Upper lobe of left lung (tissue), 4 donors: Measurements from ENCODE around the gene EWSR1.

ENCODE experiments used
- EP300 ChIP-seq, 4 donors: sonication (generic); formaldehyde crosslinking; IDR thresholded peaks; one replicate each; pipeline ENCODE4 v1.5.1; 2017; ENCODE audit warnings: antibody characterized with exemption in 4 of 4, control low read depth in 2 of 4
- POLR2A ChIP-seq, 4 donors: fragments of 450-650 bp; IDR thresholded peaks; one replicate each; pipeline ENCODE4 v1.5.1; 2016 to 2017; ENCODE audit warnings: antibody characterized with exemption in 4 of 4, mild to moderate bottlenecking in 2 of 4
- POLR2AphosphoS5 ChIP-seq, 2 donors: sonication (generic); formaldehyde crosslinking; IDR thresholded peaks; one replicate each; pipeline ENCODE4 v1.5.1; 2017; ENCODE audit warnings: antibody characterized with exemption in 2 of 2
- TF ChIP-seq, protein P1 (sequence below), 6 experiments: fragments of 450-650 bp in 4 of 6; fragments of 200-600 bp in 2 of 6; sonication (generic) in 2 of 6; IDR thresholded peaks; one replicate each; pipeline ENCODE4 v1.5.1; 2016 to 2019; ENCODE audit warnings: antibody characterized with exemption in 6 of 6

DNA sequence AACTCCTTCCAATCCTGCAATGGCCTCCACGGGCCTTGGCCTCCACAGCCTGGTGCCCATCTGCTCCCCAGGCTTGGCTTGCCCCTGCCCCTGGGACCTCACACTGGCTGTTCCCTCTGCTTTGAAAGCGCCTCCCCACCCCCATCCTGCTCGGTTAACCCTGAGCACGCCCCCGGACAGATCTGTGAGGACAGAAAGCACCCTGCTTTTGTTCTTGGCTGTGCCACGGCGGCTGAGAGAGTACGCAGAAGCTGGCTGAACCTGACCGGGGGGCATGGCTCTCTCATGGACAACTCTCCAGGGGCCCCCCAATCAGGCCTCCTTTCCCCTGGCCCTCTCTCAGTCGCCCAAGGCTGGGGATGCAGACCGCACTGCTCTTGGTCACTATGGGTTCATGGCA, 67.6 kb downstream of the EWSR1 start:
- TF ChIP-seq POLR2A (IDR thresholded peaks at IDR 0.05) (no peak), POLR2AphosphoS5 (IDR thresholded peaks at IDR 0.05) (no peak), EP300 (IDR thresholded peaks at IDR 0.05) (no peak)
- TF ChIP-seq, protein P1, sequence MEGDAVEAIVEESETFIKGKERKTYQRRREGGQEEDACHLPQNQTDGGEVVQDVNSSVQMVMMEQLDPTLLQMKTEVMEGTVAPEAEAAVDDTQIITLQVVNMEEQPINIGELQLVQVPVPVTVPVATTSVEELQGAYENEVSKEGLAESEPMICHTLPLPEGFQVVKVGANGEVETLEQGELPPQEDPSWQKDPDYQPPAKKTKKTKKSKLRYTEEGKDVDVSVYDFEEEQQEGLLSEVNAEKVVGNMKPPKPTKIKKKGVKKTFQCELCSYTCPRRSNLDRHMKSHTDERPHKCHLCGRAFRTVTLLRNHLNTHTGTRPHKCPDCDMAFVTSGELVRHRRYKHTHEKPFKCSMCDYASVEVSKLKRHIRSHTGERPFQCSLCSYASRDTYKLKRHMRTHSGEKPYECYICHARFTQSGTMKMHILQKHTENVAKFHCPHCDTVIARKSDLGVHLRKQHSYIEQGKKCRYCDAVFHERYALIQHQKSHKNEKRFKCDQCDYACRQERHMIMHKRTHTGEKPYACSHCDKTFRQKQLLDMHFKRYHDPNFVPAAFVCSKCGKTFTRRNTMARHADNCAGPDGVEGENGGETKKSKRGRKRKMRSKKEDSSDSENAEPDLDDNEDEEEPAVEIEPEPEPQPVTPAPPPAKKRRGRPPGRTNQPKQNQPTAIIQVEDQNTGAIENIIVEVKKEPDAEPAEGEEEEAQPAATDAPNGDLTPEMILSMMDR (IDR thresholded peaks at IDR 0.05): no peak
